HEK293 (cell line): ENCODE data around the gene DAAM2.

Experiments
- GFI1B ChIP-seq: fragments of 450-650 bp; formaldehyde crosslinking; IDR thresholded peaks from 2 replicates; pipeline ENCODE4 v1.5.1; 2016; ENCODE audit warnings: missing biosample characterization, missing genetic modification characterization
- KLF10 ChIP-seq: fragments of 450-650 bp; IDR thresholded peaks from 2 replicates; pipeline ENCODE4 v1.5.1; 2018; ENCODE audit warnings: missing biosample characterization, mild to moderate bottlenecking, missing genetic modification characterization
- SP2 ChIP-seq: fragments of 450-650 bp; formaldehyde crosslinking; IDR thresholded peaks from 2 replicates; pipeline ENCODE4 v1.5.1; 2016; ENCODE audit warnings: missing biosample characterization, missing genetic modification characterization
- ZNF274 ChIP-seq, 2 experiments: fragments of 200-500 bp in 1 of 2; fragments of 450-650 bp in 1 of 2; sonication (Bioruptor generic) in 1 of 2; formaldehyde crosslinking in 1 of 2; IDR thresholded peaks; 2 replicates each; pipeline versions ENCODE4 v1.5.1 to v1.6.1; 2014 to 2016; ENCODE audit warnings: borderline replicate concordance in 1 of 2, inconsistent platforms in 1 of 2, low read length in 1 of 2, missing biosample characterization in 1 of 2, missing genetic modification characterization in 1 of 2
- ZNF561 ChIP-seq: fragments of 450-650 bp; IDR thresholded peaks from 2 replicates; pipeline ENCODE4 v1.5.1; 2018; ENCODE audit warnings: missing biosample characterization, missing genetic modification characterization, borderline replicate concordance
- TF ChIP-seq, protein P1 (sequence below): fragments of 450-650 bp; formaldehyde crosslinking; IDR thresholded peaks from 2 replicates; pipeline ENCODE4 v1.5.1; 2016; ENCODE audit warnings: missing biosample characterization, missing genetic modification characterization, low read depth
- TF ChIP-seq, protein P2 (sequence below): fragments of 450-650 bp; formaldehyde crosslinking; IDR thresholded peaks from 2 replicates; pipeline ENCODE4 v1.5.1; 2016; ENCODE audit warnings: missing biosample characterization, missing genetic modification characterization
- TF ChIP-seq, protein P3 (sequence below): fragments of 450-650 bp; formaldehyde crosslinking; IDR thresholded peaks from 2 replicates; pipeline ENCODE4 v1.5.1; 2016; ENCODE audit warnings: missing biosample characterization, missing genetic modification characterization
- TF ChIP-seq, protein P4 (sequence below): fragments of 450-650 bp; formaldehyde crosslinking; IDR thresholded peaks from 2 replicates; pipeline ENCODE4 v1.5.1; 2016; ENCODE audit warnings: missing biosample characterization, missing genetic modification characterization

DNA sequence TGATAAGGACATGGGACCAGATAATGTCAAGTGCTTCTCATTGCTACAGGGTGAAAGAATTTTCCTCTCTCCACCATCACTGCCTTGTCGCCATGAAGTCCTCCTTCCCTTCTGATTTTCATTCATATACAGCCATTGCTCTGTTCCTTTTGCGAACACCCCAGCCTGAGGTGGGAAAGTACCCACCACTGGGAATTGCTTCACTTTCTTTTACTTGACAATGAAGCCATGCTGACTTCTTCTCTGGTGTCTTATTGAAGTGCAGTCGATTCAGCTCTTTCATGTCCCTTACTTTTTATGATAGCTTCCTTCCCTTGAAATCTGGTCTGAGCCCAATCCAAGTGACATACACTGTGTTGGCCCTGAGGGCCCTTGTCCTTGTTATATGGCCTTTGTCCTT lies 16.2 kb downstream of the DAAM2 start:
- TF ChIP-seq ZNF561 (no peak), KLF10 (no peak), ZNF274 (IDR thresholded peaks at IDR 0.05; ENCODE audit: low read length) (no peak), ZNF274 (tag by site-specific recombination; IDR thresholded peaks at IDR 0.05; ENCODE audit: borderline replicate concordance) (no peak), SP2 (tag by site-specific recombination) (no peak), GFI1B (no peak)
- TF ChIP-seq, protein P1, sequence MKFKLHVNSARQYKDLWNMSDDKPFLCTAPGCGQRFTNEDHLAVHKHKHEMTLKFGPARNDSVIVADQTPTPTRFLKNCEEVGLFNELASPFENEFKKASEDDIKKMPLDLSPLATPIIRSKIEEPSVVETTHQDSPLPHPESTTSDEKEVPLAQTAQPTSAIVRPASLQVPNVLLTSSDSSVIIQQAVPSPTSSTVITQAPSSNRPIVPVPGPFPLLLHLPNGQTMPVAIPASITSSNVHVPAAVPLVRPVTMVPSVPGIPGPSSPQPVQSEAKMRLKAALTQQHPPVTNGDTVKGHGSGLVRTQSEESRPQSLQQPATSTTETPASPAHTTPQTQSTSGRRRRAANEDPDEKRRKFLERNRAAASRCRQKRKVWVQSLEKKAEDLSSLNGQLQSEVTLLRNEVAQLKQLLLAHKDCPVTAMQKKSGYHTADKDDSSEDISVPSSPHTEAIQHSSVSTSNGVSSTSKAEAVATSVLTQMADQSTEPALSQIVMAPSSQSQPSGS (tag by site-specific recombination) = no peak
- TF ChIP-seq, protein P2, sequence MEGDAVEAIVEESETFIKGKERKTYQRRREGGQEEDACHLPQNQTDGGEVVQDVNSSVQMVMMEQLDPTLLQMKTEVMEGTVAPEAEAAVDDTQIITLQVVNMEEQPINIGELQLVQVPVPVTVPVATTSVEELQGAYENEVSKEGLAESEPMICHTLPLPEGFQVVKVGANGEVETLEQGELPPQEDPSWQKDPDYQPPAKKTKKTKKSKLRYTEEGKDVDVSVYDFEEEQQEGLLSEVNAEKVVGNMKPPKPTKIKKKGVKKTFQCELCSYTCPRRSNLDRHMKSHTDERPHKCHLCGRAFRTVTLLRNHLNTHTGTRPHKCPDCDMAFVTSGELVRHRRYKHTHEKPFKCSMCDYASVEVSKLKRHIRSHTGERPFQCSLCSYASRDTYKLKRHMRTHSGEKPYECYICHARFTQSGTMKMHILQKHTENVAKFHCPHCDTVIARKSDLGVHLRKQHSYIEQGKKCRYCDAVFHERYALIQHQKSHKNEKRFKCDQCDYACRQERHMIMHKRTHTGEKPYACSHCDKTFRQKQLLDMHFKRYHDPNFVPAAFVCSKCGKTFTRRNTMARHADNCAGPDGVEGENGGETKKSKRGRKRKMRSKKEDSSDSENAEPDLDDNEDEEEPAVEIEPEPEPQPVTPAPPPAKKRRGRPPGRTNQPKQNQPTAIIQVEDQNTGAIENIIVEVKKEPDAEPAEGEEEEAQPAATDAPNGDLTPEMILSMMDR = no peak
- TF ChIP-seq, protein P3, sequence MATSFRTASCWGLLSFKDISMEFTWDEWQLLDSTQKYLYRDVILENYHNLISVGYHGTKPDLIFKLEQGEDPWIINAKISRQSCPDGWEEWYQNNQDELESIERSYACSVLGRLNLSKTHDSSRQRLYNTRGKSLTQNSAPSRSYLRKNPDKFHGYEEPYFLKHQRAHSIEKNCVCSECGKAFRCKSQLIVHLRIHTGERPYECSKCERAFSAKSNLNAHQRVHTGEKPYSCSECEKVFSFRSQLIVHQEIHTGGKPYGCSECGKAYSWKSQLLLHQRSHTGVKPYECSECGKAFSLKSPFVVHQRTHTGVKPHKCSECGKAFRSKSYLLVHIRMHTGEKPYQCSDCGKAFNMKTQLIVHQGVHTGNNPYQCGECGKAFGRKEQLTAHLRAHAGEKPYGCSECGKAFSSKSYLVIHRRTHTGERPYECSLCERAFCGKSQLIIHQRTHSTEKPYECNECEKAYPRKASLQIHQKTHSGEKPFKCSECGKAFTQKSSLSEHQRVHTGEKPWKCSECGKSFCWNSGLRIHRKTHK (tag by site-specific recombination) = no peak
- TF ChIP-seq, protein P4, sequence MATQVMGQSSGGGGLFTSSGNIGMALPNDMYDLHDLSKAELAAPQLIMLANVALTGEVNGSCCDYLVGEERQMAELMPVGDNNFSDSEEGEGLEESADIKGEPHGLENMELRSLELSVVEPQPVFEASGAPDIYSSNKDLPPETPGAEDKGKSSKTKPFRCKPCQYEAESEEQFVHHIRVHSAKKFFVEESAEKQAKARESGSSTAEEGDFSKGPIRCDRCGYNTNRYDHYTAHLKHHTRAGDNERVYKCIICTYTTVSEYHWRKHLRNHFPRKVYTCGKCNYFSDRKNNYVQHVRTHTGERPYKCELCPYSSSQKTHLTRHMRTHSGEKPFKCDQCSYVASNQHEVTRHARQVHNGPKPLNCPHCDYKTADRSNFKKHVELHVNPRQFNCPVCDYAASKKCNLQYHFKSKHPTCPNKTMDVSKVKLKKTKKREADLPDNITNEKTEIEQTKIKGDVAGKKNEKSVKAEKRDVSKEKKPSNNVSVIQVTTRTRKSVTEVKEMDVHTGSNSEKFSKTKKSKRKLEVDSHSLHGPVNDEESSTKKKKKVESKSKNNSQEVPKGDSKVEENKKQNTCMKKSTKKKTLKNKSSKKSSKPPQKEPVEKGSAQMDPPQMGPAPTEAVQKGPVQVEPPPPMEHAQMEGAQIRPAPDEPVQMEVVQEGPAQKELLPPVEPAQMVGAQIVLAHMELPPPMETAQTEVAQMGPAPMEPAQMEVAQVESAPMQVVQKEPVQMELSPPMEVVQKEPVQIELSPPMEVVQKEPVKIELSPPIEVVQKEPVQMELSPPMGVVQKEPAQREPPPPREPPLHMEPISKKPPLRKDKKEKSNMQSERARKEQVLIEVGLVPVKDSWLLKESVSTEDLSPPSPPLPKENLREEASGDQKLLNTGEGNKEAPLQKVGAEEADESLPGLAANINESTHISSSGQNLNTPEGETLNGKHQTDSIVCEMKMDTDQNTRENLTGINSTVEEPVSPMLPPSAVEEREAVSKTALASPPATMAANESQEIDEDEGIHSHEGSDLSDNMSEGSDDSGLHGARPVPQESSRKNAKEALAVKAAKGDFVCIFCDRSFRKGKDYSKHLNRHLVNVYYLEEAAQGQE (tag by site-specific recombination) = no peak
